ENCODE results near the gene FOXI3.
"Not testable (repeated sequence)": the region's sequence is repeated elsewhere in the genome, so short reads cannot be mapped to it uniquely, and the experiment has no call there.

Gene FOXI3

GRCh38 chr2:88442061-88442460 lies 10.4 kb downstream of the FOXI3 start:
- Histone ChIP-seq H3K27ac (ENCODE audit: low read depth, low read length) (peak overlapping the region; percentile 96; the same call in 1 of the 2 replicates), H3K4me3 (ENCODE audit: low read length) (no peak overlapping the region), H3K9ac (ENCODE audit: low read depth, low read length) (no peak overlapping the region), H3K27me3 (ENCODE audit: insufficient read depth, low read length) (no peaks in the 10 kb centered on the region), H3K4me1 (ENCODE audit: insufficient read depth, low read length) (peaks cover 21% of the 10 kb centered on the region), H3K9me3 (ENCODE audit: insufficient read depth, low read depth, low read length) (no peaks in the 10 kb centered on the region), H3K36me3 (ENCODE audit: insufficient read depth, low read length) (peaks cover 8% of the 10 kb centered on the region)
- WGBS = 83% methylated on average over 5 of the region's 5 CpGs

- Histone ChIP-seq H3K27me3 (ENCODE audit: insufficient read depth, low read length) (no peaks in the 10 kb centered on the region), H3K9ac (ENCODE audit: low read depth, low read length) (no peak overlapping the region), H3K4me3 (ENCODE audit: low read length) (no peak overlapping the region), H3K9me3 (ENCODE audit: insufficient read depth, low read depth, low read length) (no peaks in the 10 kb centered on the region), H3K27ac (ENCODE audit: low read depth, low read length) (no peak overlapping the region), H3K4me1 (ENCODE audit: insufficient read depth, low read length) (peaks cover 3% of the 10 kb centered on the region; the same call in 1 of the 2 replicates), H3K36me3 (ENCODE audit: insufficient read depth, low read length) (no peaks in the 10 kb centered on the region)
- 91% methylated on average over 4 of the region's 4 CpGs for WGBS
Observed at GRCh38 chr2:88437010-88437409, 15.5 kb downstream of the FOXI3 start.

DNA sequence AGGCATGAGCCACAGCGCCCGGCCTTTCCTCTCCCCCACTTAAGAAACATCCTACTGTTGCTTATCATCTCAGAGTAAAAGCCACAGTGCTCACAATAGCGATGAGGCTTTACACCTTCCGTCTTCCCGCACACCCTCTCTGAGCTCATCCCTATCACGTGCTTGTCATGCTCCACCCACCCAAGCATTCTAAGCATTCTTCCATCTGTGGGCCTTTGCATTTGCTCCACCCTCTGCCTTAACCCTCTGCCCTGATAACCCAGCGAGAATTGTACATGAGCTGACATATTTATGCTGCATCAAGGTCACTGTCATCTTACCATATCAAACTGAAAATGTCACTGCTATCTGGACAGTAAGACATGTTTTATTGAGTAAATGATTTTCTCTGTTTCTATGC lies 22.6 kb downstream of the FOXI3 start:
- H3K36me3 ChIP-seq (ENCODE audit: insufficient read depth, low read length) = no peaks in the 10 kb centered on the region
- WGBS = 71% methylated on average over 7 of the region's 7 CpGs
- H3K9me3 ChIP-seq (ENCODE audit: insufficient read depth, low read depth, low read length) = no peaks in the 10 kb centered on the region
- no peak overlapping the region for H3K4me3 ChIP-seq (ENCODE audit: low read length)
- H3K27me3 ChIP-seq (ENCODE audit: insufficient read depth, low read length) = no peaks in the 10 kb centered on the region
- no peak overlapping the region for H3K9ac ChIP-seq (ENCODE audit: low read depth, low read length)
- H3K4me1 ChIP-seq (ENCODE audit: insufficient read depth, low read length) = no peaks in the 10 kb centered on the region
- H3K27ac ChIP-seq (ENCODE audit: low read depth, low read length) = no peak overlapping the region

- H3K4me3 ChIP-seq (ENCODE audit: low read length) = no peak overlapping the region
Observed at GRCh38 chr2:88423733-88424132, 28.8 kb downstream of the FOXI3 start.

DNA sequence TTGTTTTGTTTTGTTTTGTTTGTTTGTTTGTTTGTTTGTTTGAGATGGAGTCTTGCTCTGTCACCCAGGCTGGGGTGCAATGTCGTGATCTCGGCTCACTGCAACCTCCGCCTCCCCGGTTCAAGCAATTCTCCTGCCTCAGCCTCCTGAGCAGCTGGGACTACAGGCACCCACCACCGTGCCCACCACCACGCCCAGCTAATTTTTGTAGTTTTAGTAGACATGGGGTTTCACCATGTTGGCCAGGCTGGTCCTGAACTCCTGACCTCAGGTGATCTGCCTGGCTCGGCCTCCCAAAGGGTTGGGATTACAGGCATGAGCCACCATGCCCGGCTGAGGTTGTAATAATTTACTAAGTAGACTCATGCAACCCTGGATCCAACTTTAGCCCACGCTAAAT lies 33.4 kb downstream of the FOXI3 start:
- not testable (repeated sequence) for H3K9me3 ChIP-seq (ENCODE audit: insufficient read depth, low read depth, low read length); H3K27ac ChIP-seq (ENCODE audit: low read depth, low read length); H3K36me3 ChIP-seq (ENCODE audit: insufficient read depth, low read length); H3K9ac ChIP-seq (ENCODE audit: low read depth, low read length); H3K27me3 ChIP-seq (ENCODE audit: insufficient read depth, low read length); H3K4me3 ChIP-seq (ENCODE audit: low read length)
- WGBS = 94% methylated on average over 8 of the region's 9 CpGs
- peaks cover 33% of the 10 kb centered on the region for H3K4me1 ChIP-seq (ENCODE audit: insufficient read depth, low read length)

More at GRCh38 chr2:88423733-88424132, 28.8 kb downstream of the FOXI3 start:
- no peaks in the 10 kb centered on the region for H3K9me3 ChIP-seq (ENCODE audit: insufficient read depth, low read depth, low read length)
- H3K4me1 ChIP-seq (ENCODE audit: insufficient read depth, low read length) = no peaks in the 10 kb centered on the region
- no peaks in the 10 kb centered on the region for H3K36me3 ChIP-seq (ENCODE audit: insufficient read depth, low read length)
- no peak overlapping the region for H3K27ac ChIP-seq (ENCODE audit: low read depth, low read length)
- no peaks in the 10 kb centered on the region for H3K27me3 ChIP-seq (ENCODE audit: insufficient read depth, low read length)
- 98% methylated on average over 2 of the region's 2 CpGs for WGBS
- no peak overlapping the region for H3K9ac ChIP-seq (ENCODE audit: low read depth, low read length)

DNA sequence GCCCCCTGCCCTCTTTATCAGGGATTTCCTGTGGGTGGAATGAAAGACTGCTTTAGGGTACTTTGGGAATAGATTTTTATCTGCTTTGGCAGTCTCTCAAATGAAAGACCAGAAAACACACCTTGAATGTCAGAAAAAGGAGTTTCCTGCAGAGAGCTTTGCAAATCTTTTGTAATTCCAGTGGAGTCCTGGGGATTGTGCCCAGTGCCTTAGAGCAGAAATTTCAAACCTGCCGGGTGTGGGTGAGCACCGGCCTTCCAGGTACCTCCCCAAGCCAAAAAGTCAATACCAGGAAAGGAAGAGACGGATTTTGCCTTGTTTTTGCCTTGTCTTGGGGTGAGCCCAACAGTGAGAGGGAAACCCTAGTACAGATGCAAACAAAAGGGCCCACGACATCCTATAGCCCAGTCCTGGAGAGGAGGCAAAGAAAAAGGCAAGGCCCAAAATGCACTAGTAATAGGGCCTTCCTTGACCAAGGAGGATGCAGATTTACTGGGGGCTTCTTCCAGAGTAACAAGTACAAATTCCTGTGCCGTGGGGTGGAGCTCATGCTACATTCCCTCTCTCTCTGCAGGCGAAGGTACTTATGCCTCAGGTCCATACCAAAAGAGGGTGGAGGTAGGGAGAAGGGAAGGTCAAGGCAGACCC lies 36.4 kb downstream of the FOXI3 start:
- peaks cover 39% of the 10 kb centered on the region for H3K4me1 ChIP-seq (ENCODE audit: insufficient read depth, low read length)
- H3K27ac ChIP-seq (ENCODE audit: low read depth, low read length) = peak overlapping the region; percentile 82; the same call in 1 of the 2 replicates
- no peaks in the 10 kb centered on the region for H3K9me3 ChIP-seq (ENCODE audit: insufficient read depth, low read depth, low read length)
- H3K27me3 ChIP-seq (ENCODE audit: insufficient read depth, low read length) = no peaks in the 10 kb centered on the region
- no peaks in the 10 kb centered on the region for H3K36me3 ChIP-seq (ENCODE audit: insufficient read depth, low read length)
- H3K9ac ChIP-seq (ENCODE audit: low read depth, low read length) = peak overlapping the region; percentile 4; the same call in 1 of the 2 replicates
- peak overlapping the region; percentile 23; the same call in 1 of the 2 replicates for H3K4me3 ChIP-seq (ENCODE audit: low read length)
- 3% methylated on average over 5 of the region's 6 CpGs for WGBS

DNA sequence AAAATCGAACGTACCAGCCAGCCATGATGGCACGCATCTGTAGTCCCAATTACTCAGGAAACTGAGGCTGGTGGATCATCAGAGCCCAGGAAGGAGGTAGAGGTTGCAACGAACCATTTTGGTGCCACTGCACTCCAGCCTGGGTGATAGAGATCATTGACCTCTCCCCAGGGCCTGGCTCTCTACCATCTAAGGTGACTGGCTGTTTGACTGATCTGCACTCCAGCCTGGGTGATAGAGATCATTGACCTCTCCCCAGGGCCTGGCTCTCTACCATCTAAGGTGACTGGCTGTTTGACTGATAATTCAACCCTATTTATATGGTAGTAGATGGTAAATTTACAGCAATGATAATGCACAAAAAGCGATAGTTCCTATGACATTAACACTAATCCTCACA lies 43.6 kb downstream of the FOXI3 start:
- not testable (repeated sequence) for H3K9ac ChIP-seq (ENCODE audit: low read depth, low read length); H3K36me3 ChIP-seq (ENCODE audit: insufficient read depth, low read length); H3K27ac ChIP-seq (ENCODE audit: low read depth, low read length); H3K9me3 ChIP-seq (ENCODE audit: insufficient read depth, low read depth, low read length); H3K27me3 ChIP-seq (ENCODE audit: insufficient read depth, low read length); H3K4me3 ChIP-seq (ENCODE audit: low read length)
- peaks cover 12% of the 10 kb centered on the region for H3K4me1 ChIP-seq (ENCODE audit: insufficient read depth, low read length)
- over 99% methylated on average over 4 of the region's 5 CpGs for WGBS

DNA sequence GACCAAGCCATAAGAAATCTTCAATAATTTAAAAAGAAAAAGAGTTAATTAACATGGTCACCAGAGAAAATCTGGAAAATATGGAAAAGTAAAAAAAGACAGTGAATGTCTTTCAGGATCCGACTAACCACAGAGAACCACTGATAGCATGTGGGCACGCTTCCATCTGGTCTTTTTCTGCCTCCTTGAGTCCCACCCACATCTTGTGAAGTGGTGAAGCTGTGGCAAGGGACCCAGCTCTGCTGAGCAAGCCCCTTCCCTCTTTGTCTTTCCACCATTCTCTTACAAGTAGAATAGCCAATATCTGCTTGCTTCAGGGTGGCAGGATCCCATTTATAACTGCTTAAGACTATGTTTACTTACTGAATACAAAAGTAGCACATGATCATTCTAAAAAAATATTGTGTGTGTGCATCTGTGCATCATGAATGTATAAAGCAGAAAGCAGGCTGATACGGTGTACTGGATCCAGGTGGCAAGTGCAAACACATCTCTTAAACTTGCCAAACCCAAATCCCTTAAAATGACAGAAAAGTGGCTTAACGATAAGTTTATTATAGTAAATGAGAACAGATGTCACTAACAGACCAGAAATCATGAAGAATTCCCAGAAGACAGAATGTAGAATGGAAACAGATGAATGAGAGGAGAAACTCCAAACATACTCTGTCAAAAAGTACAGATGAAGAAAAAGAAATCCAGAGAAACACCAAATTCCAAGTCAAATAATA lies 52.3 kb downstream of the FOXI3 start:
- Histone ChIP-seq H3K4me3 (ENCODE audit: low read length) (no peak overlapping the region), H3K27ac (ENCODE audit: low read depth, low read length) (no peak overlapping the region), H3K9me3 (ENCODE audit: insufficient read depth, low read depth, low read length) (no peaks in the 10 kb centered on the region), H3K27me3 (ENCODE audit: insufficient read depth, low read length) (no peaks in the 10 kb centered on the region), H3K4me1 (ENCODE audit: insufficient read depth, low read length) (peaks cover 8% of the 10 kb centered on the region), H3K36me3 (ENCODE audit: insufficient read depth, low read length) (no peaks in the 10 kb centered on the region), H3K9ac (ENCODE audit: low read depth, low read length) (no peak overlapping the region)
- 93% methylated on average over 3 of the region's 4 CpGs for WGBS

DNA sequence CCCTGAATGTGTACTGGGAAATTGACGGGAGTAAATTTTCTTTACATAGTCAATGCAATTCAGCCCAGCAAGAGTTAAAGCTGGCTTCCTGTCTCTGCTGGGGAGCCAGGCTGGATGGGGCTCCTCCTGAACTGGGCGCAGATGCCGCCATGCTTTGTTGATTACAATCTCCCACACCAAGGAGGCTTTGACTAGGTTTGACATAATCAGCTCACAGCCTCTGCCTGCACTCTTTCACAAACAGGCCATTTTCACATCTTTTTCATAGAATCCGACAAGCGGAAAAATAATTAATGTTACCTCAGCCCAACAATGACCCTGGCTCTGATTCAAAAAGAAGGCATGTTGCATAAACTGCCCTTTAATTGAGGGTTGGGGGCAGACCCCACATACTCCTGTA lies 54.3 kb downstream of the FOXI3 start:
- Histone ChIP-seq H3K9ac (ENCODE audit: low read depth, low read length) (no peak overlapping the region), H3K36me3 (ENCODE audit: insufficient read depth, low read length) (no peaks in the 10 kb centered on the region), H3K27me3 (ENCODE audit: insufficient read depth, low read length) (no peaks in the 10 kb centered on the region), H3K9me3 (ENCODE audit: insufficient read depth, low read depth, low read length) (no peaks in the 10 kb centered on the region), H3K27ac (ENCODE audit: low read depth, low read length) (no peak overlapping the region), H3K4me3 (ENCODE audit: low read length) (no peak overlapping the region), H3K4me1 (ENCODE audit: insufficient read depth, low read length) (peaks cover 8% of the 10 kb centered on the region)
- WGBS = 76% methylated on average over 5 of the region's 5 CpGs
